Mammary epithelial cell (primary cell): ENCODE data around the gene LILRB3.

ENCODE experiments used
- CTCF ChIP-seq, 2 donors: IDR thresholded peaks in 1 of 2; conservative IDR thresholded peaks in 1 of 2; 2 replicates each; pipeline ENCODE4 v1.5.1; 2011 to 2012; ENCODE audit warnings: inconsistent platforms in 2 of 2, low read length in 2 of 2, mild to moderate bottlenecking in 2 of 2, control low read depth in 1 of 2, low read depth in 1 of 2; ENCODE audit not compliant: insufficient read depth in 1 of 2; ENCODE audit errors: extremely low read depth in 1 of 2
- EZH2 ChIP-seq: IDR thresholded peaks from 2 replicates; pipeline ENCODE4 v1.6.1; 2012; ENCODE audit warnings: low read length, inconsistent platforms, borderline replicate concordance

DNA sequence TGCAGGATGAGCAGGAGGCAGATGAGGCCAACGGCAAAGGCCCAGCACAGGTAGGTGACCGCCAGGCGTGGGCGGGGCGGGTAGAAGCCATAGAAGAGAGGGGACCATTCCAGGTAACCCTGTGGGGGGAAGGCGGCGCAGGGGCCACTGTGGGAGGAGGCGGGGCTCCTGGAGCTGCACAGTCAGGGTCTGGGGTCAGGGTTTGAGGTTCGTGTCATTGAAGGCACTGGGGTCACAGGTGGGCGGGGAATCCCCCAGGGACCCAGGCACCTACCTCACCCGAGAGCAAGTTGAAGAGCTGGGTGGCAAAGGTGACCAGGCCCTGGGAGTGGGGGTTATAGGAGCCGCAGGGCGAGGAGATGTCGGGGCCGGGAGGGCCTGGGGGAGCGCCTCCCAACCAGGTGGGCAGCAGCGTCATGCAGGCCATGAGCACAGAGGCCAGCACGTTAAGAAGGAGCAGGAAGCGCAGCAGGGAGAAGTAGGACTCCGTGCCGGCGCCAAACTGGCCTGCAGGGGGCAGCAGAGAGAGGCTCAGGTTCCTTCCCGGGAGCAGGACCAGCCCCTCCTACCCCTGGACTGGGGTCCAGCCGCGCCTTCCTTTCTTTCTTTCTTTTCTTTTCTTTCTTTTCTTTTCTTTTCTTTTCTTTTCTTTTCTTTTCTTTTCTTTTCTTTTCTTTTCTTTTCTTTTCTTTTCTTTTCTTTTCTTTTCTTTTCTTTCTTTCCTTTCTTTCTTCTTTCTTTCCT, 54.5 kb downstream of the LILRB3 start:
- TF ChIP-seq EZH2: no peak
- TF ChIP-seq CTCF (conservative IDR thresholded peaks at IDR 0.05 in 1 of 2, IDR thresholded peaks at IDR 0.05 in 1 of 2; ENCODE audit: extremely low read depth in 1 of 2, insufficient read depth in 1 of 2, low read depth in 1 of 2, low read length in 2 of 2): peak; percentile 81 to 88
